ENCODE data around the gene NLN. TPM values are rescaled to one million over a fixed set of nuclear protein-coding genes. Genes with fewer than 3 reads are reported as not detected.

Gene NLN
- total and polyA plus RNA-seq, 11 donors = 1.6 to 28.2 (median 11.6) TPM

- TF ChIP-seq CTCF (IDR thresholded peaks at IDR 0.05) (no peak), POLR2A (IDR thresholded peaks at IDR 0.05) (no peak)
- Histone ChIP-seq H3K36me3 (no peaks in the 10 kb centered on the region), H3K9me3 (no peaks in the 10 kb centered on the region), H3K4me1 (no peaks in the 10 kb centered on the region), H3K27ac (no peak overlapping the region), H3K4me3 (no peak overlapping the region), H3K27me3 (no peaks in the 10 kb centered on the region)
- DNase-seq (no peak), ATAC-seq (no peak)
- 95 to 97% (median 96%) methylated on average over 2 of the region's 2 CpGs for WGBS, 4 donors
- intact Hi-C loops (cut with DNase I) = no loop called here
Measured at GRCh38 chr5:65854925-65855324, 132.9 kb downstream of the NLN start.

GRCh38 chr5:65855766-65856315 lies 133.8 kb downstream of the NLN start:
- intact Hi-C loops (cut with DNase I) = no loop called here
- no peak for ATAC-seq
- no peak for DNase-seq
- TF ChIP-seq POLR2A (IDR thresholded peaks at IDR 0.05) (no peak), CTCF (IDR thresholded peaks at IDR 0.05) (no peak)
- Histone ChIP-seq H3K9me3 (no peaks in the 10 kb centered on the region), H3K27ac (no peak overlapping the region), H3K36me3 (no peaks in the 10 kb centered on the region), H3K27me3 (no peaks in the 10 kb centered on the region), H3K4me1 (no peaks in the 10 kb centered on the region), H3K4me3 (no peak overlapping the region)

GRCh38 chr5:65856520-65856919 lies 134.5 kb downstream of the NLN start:
- intact Hi-C loops (cut with DNase I) = no loop called here

GRCh38 chr5:65858316-65858715 lies 136.3 kb downstream of the NLN start:
- TF ChIP-seq CTCF (IDR thresholded peaks at IDR 0.05) = no peak
- TF ChIP-seq POLR2A (IDR thresholded peaks at IDR 0.05) = no peak

More at GRCh38 chr5:65856520-65856919, 134.5 kb downstream of the NLN start:
- DNase-seq = no peak
- H3K36me3 ChIP-seq = no peaks in the 10 kb centered on the region
- H3K27ac ChIP-seq = no peak overlapping the region
- no peak for TF ChIP-seq POLR2A (IDR thresholded peaks at IDR 0.05)
- H3K9me3 ChIP-seq = no peaks in the 10 kb centered on the region
- no peaks in the 10 kb centered on the region for H3K27me3 ChIP-seq
- ATAC-seq = no peak
- H3K4me1 ChIP-seq = no peaks in the 10 kb centered on the region
- no peak overlapping the region for H3K4me3 ChIP-seq
- WGBS, 4 donors = 93 to 97% (median 94%) methylated on average over 5 of the region's 5 CpGs

GRCh38 chr5:65861830-65862241 lies 139.8 kb downstream of the NLN start:
- intact Hi-C loops (cut with DNase I) = no loop called here
- Histone ChIP-seq H3K4me3 (no peak overlapping the region), H3K36me3 (no peaks in the 10 kb centered on the region), H3K27ac (no peak overlapping the region), H3K27me3 (no peaks in the 10 kb centered on the region), H3K9me3 (no peaks in the 10 kb centered on the region), H3K4me1 (peaks cover 0 to 4% (median 0%) of the 10 kb centered on the region in 12 donors)
- 79 to 89% (median 82%) methylated on average over 3 of the region's 3 CpGs for WGBS, 4 donors
- TF ChIP-seq CTCF (IDR thresholded peaks at IDR 0.05) (no peak), POLR2A (IDR thresholded peaks at IDR 0.05) (no peak)
- no peak for DNase-seq
- no peak for ATAC-seq

More at GRCh38 chr5:65858316-65858715, 136.3 kb downstream of the NLN start:
- no peaks in the 10 kb centered on the region for H3K4me1 ChIP-seq
- WGBS, 4 donors = 70 to 83% (median 79%) methylated on average over 3 of the region's 3 CpGs
- no peaks in the 10 kb centered on the region for H3K9me3 ChIP-seq
- no peak overlapping the region for H3K4me3 ChIP-seq
- DNase-seq (no peak), ATAC-seq (no peak)
- no peaks in the 10 kb centered on the region for H3K27me3 ChIP-seq
- intact Hi-C loops (cut with DNase I) = no loop called here
- no peak overlapping the region for H3K27ac ChIP-seq
- no peaks in the 10 kb centered on the region for H3K36me3 ChIP-seq
